SK-N-SH treated with all-trans-retinoic acid at 6 μM for 48 hours (cell line): ENCODE data around the gene ANO10.

Source experiments
- ATAC-seq: fragments of 200-7000 bp; cut with Tn5 transposase; 3 replicates; pipeline ENCODE4 v1.9.1; 2020; ENCODE audit warnings: mild to moderate bottlenecking, moderate library complexity
- ARNTL ChIP-seq: fragments of 450-650 bp; formaldehyde crosslinking; IDR thresholded peaks from 2 replicates; pipeline ENCODE4 v1.5.0; 2020; ENCODE audit warnings: low read depth, mild to moderate bottlenecking, moderate library complexity, borderline replicate concordance
- BACH2 ChIP-seq: fragments of 250-450 bp; sonication (Bioruptor Pico); IDR thresholded peaks from 2 replicates; pipeline ENCODE4 v1.9.0; 2021; ENCODE audit warnings: mild to moderate bottlenecking, borderline replicate concordance
- CSDC2 ChIP-seq: fragments of 250-450 bp; sonication (Bioruptor Pico); IDR thresholded peaks from 2 replicates; pipeline ENCODE4 v1.5.0; 2020; ENCODE audit warnings: mild to moderate bottlenecking, moderate library complexity
- ESRRG ChIP-seq: fragments of 250-450 bp; sonication (Bioruptor Pico); IDR thresholded peaks from 2 replicates; pipeline ENCODE4 v1.6.1; 2021; ENCODE audit warnings: mild to moderate bottlenecking
- GLIS3 ChIP-seq: fragments of 250-450 bp; sonication (Bioruptor Pico); IDR thresholded peaks from 2 replicates; pipeline ENCODE4 v1.5.0; 2020; ENCODE audit warnings: mild to moderate bottlenecking, moderate library complexity
- ISL1 ChIP-seq: fragments of 250-450 bp; sonication (Bioruptor Pico); IDR thresholded peaks from 2 replicates; pipeline ENCODE4 v2.1.2; 2022; ENCODE audit warnings: mild to moderate bottlenecking, moderate library complexity
- OSR1 ChIP-seq: fragments of 250-450 bp; sonication (Bioruptor Pico); IDR thresholded peaks from 2 replicates; pipeline ENCODE4 v1.8.0; 2022; ENCODE audit warnings: moderate library complexity, mild to moderate bottlenecking, inconsistent platforms
- PATZ1 ChIP-seq: fragments of 250-450 bp; sonication (Bioruptor Pico); IDR thresholded peaks from 2 replicates; pipeline ENCODE4 v1.8.0; 2020; ENCODE audit warnings: mild to moderate bottlenecking, moderate library complexity, borderline replicate concordance
- PPARA ChIP-seq: fragments of 250-450 bp; sonication (Bioruptor Pico); IDR thresholded peaks from 2 replicates; pipeline ENCODE4 v1.5.0; 2020; ENCODE audit warnings: mild to moderate bottlenecking, borderline replicate concordance
- RARB ChIP-seq: fragments of 250-450 bp; sonication (Bioruptor Pico); IDR thresholded peaks from 2 replicates; pipeline ENCODE4 v1.8.0; 2021; ENCODE audit warnings: mild to moderate bottlenecking, moderate library complexity
- SNAI2 ChIP-seq: fragments of 250-450 bp; sonication (Bioruptor Pico); IDR thresholded peaks from 2 replicates; pipeline ENCODE4 v1.5.0; 2020; ENCODE audit warnings: mild to moderate bottlenecking, moderate library complexity
- TOX ChIP-seq: fragments of 250-450 bp; sonication (Bioruptor Pico); IDR thresholded peaks from 2 replicates; pipeline ENCODE4 v1.8.0; 2021; ENCODE audit warnings: mild to moderate bottlenecking, moderate library complexity, borderline replicate concordance
- TSHZ2 ChIP-seq: fragments of 250-450 bp; sonication (Bioruptor Pico); IDR thresholded peaks from 2 replicates; pipeline ENCODE4 v1.5.0; 2020; ENCODE audit warnings: mild to moderate bottlenecking, moderate library complexity
- ZC3H10 ChIP-seq: fragments of 250-450 bp; sonication (Bioruptor Pico); IDR thresholded peaks from 2 replicates; pipeline ENCODE4 v1.5.1; 2021; ENCODE audit warnings: mild to moderate bottlenecking, moderate library complexity
- ZFP3 ChIP-seq: fragments of 250-450 bp; sonication (Bioruptor Pico); IDR thresholded peaks from 2 replicates; pipeline ENCODE4 v1.5.0; 2020; ENCODE audit warnings: mild to moderate bottlenecking, moderate library complexity
- ZFP30 ChIP-seq: fragments of 450-650 bp; formaldehyde crosslinking; IDR thresholded peaks from 2 replicates; pipeline ENCODE4 v1.5.0; 2022; ENCODE audit warnings: mild to moderate bottlenecking, moderate library complexity
- ZNF565 ChIP-seq: fragments of 450-650 bp; formaldehyde crosslinking; conservative IDR thresholded peaks from 2 replicates; pipeline ENCODE4 v1.5.0; 2020; ENCODE audit warnings: low read depth, mild to moderate bottlenecking, moderate library complexity
- ZNF8 ChIP-seq: fragments of 450-650 bp; formaldehyde crosslinking; IDR thresholded peaks from 2 replicates; pipeline ENCODE4 v1.5.0; 2020; ENCODE audit warnings: mild to moderate bottlenecking, moderate library complexity
- TF ChIP-seq, protein P1 (sequence below): fragments of 250-450 bp; sonication (Bioruptor Pico); IDR thresholded peaks from 2 replicates; pipeline ENCODE4 v1.8.0; 2021; ENCODE audit warnings: low read depth, mild to moderate bottlenecking, moderate library complexity, borderline replicate concordance
- TF ChIP-seq, protein P2 (sequence below): fragments of 250-450 bp; sonication (Bioruptor Pico); IDR thresholded peaks from 2 replicates; pipeline ENCODE4 v1.5.1; 2021; ENCODE audit warnings: mild to moderate bottlenecking, moderate library complexity
- TF ChIP-seq, protein P3 (sequence below): fragments of 250-450 bp; sonication (Bioruptor Pico); IDR thresholded peaks from 2 replicates; pipeline ENCODE4 v1.5.1; 2020; ENCODE audit warnings: low read depth, mild to moderate bottlenecking, moderate library complexity

The ANO10 gene

DNA sequence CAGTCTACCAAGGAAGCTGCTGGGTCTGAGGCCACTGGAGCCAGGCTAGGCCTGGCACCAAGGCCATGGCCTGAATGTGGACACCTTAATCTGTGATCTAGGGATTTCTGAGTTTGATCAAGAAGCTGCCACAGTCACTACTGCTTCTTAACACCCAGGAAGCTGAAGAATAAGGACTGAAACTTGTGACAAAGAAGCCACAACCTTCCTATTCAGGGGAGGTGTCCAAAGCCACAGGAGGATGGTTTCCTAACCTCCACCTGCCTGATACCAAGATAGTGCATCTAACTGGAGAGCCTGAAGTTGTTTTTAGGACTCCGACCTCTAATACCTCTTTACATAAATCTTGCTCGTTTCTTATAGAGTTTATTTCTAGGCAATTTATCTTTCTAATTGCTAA is 5.5 kb upstream of the ANO10 start:
- TF ChIP-seq GLIS3 (CRISPR knock-in tag) = no peak
- ATAC-seq = no peak

DNA sequence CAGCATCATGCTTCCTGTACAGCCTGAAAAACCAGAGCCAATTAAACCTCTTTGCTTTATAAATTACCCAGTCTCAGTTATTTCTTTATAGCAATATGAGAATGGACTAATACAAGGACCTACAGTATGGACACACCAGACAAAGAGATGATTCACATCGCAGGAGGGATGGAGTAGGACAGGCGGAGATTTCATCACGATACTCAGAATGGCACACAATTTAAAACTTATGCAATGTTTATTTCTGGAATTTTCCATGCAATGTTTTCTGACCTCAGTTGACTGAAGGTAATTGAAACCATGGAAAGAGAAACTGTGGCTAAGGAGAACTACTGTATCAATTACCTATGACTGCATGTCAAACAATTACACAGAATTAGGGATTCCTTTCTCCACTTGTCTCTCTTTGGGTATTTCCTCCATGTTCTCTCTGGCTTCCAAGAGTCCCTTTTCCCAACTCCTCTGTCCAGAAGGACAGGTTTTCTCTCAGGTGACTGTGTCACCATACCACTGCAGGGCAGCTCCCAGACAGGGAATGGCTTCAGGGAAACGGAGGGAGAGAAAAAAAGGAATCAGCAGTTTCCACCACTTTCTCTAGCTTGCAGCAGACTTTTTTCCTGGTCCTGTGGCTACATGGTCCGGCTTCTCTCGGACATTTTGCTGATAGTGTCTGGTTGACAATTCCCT is 3.0 kb upstream of the ANO10 start:
- ATAC-seq = no peak
- TF ChIP-seq OSR1 (no peak), ZNF8 (CRISPR knock-in tag) (no peak), ESRRG (CRISPR knock-in tag) (no peak), ARNTL (CRISPR knock-in tag) (no peak), ZNF565 (CRISPR knock-in tag) (no peak)
- TF ChIP-seq, protein P1, sequence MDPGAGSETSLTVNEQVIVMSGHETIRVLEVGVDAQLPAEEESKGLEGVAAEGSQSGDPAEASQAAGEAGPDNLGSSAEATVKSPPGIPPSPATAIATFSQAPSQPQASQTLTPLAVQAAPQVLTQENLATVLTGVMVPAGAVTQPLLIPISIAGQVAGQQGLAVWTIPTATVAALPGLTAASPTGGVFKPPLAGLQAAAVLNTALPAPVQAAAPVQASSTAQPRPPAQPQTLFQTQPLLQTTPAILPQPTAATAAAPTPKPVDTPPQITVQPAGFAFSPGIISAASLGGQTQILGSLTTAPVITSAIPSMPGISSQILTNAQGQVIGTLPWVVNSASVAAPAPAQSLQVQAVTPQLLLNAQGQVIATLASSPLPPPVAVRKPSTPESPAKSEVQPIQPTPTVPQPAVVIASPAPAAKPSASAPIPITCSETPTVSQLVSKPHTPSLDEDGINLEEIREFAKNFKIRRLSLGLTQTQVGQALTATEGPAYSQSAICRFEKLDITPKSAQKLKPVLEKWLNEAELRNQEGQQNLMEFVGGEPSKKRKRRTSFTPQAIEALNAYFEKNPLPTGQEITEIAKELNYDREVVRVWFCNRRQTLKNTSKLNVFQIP = no peak
- TF ChIP-seq, protein P2, sequence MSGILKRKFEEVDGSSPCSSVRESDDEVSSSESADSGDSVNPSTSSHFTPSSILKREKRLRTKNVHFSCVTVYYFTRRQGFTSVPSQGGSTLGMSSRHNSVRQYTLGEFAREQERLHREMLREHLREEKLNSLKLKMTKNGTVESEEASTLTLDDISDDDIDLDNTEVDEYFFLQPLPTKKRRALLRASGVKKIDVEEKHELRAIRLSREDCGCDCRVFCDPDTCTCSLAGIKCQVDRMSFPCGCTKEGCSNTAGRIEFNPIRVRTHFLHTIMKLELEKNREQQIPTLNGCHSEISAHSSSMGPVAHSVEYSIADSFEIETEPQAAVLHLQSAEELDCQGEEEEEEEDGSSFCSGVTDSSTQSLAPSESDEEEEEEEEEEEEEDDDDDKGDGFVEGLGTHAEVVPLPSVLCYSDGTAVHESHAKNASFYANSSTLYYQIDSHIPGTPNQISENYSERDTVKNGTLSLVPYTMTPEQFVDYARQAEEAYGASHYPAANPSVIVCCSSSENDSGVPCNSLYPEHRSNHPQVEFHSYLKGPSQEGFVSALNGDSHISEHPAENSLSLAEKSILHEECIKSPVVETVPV (CRISPR knock-in tag) = no peak

DNA sequence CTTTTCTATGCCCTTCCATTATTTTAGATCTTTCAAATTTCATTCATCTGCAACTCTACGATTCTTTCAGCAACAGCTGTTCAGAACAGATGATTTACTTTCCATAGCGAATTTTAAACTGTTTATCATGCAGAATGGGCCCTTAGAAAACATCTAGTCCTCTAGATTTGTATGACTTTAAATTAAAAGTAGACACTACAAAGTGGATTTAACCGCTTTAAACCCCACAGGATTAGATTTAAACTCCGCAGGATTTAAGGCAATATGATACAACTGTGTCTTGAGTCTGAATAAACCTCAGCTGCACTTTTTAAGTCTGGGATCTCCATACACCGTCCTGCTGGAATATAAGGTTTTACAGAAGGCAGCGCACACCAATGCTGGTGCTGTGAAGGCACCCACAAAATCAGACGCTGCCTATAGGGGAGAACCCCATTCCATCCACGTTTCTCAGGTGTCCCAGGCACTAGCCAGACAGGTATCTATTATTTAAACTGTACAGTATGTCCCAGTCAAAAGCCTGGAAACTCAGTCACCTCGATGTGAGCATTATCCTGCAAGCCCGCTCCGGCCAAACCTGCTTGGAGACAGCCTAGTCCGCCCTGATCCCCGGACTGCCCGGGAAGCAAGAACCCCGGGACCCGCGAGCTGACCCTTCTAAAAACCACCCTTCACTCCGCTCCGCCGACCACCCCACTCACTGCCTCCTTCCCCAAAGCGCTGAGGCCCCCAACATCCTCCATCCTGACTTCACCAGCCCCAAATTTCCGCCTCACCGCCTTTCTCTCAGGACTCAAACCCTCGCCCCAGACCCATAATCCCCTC is 768 bp downstream of the ANO10 start:
- no peak for TF ChIP-seq TOX (CRISPR knock-in tag)
- TF ChIP-seq BACH2 (CRISPR knock-in tag) = no peak
- TF ChIP-seq OSR1 = no peak
- no peak for TF ChIP-seq SNAI2 (CRISPR knock-in tag)
- no peak for TF ChIP-seq GLIS3 (CRISPR knock-in tag)
- no peak for TF ChIP-seq ZC3H10 (CRISPR knock-in tag)
- TF ChIP-seq RARB = no peak
- no peak for TF ChIP-seq PATZ1 (CRISPR knock-in tag)
- no peak for TF ChIP-seq ZFP3 (CRISPR knock-in tag)
- TF ChIP-seq TSHZ2 (CRISPR knock-in tag) = no peak
- TF ChIP-seq, protein P2 (CRISPR knock-in tag) = no peak
- no peak for TF ChIP-seq ZNF565 (CRISPR knock-in tag)
- no peak for TF ChIP-seq ARNTL (CRISPR knock-in tag)
- TF ChIP-seq PPARA (CRISPR knock-in tag) = no peak
- TF ChIP-seq ESRRG (CRISPR knock-in tag) = no peak
- TF ChIP-seq, protein P1 = no peak
- no peak for TF ChIP-seq ISL1 (CRISPR knock-in tag)
- TF ChIP-seq CSDC2 = no peak
- TF ChIP-seq ZFP30 (CRISPR knock-in tag) = no peak
- TF ChIP-seq, protein P3, sequence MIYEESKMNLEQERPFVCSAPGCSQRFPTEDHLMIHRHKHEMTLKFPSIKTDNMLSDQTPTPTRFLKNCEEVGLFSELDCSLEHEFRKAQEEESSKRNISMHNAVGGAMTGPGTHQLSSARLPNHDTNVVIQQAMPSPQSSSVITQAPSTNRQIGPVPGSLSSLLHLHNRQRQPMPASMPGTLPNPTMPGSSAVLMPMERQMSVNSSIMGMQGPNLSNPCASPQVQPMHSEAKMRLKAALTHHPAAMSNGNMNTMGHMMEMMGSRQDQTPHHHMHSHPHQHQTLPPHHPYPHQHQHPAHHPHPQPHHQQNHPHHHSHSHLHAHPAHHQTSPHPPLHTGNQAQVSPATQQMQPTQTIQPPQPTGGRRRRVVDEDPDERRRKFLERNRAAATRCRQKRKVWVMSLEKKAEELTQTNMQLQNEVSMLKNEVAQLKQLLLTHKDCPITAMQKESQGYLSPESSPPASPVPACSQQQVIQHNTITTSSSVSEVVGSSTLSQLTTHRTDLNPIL (CRISPR knock-in tag) = no peak
- peak; percentile 32 for ATAC-seq
